Calu3 (cell line): ENCODE results near the gene CKMT2. TPM values are rescaled to one million over a fixed set of nuclear protein-coding genes. Genes with fewer than 3 reads are reported as not detected.
A peak's percentile ranks its signal among the peaks of the same experiment; 100 is the strongest.

Experiments used
- BruUV-seq: library from RNA; stranded (reverse); fragments of 400-500 nt; replicated peaks from 2 replicates; lab custom pipeline; 2021; lab: Mats Ljungman, UMichigan
- CTCF ChIA-PET: fragments of 300-600 bp; sonication (Branson Sonifier 250); formaldehyde crosslinking; loops from one replicate; lab custom pipeline; 2022; ENCODE audit warnings: antibody characterized with exemption; lab: Charles Lee
- DNase-seq: peaks from one replicate; pipeline ENCODE4 v3.0.0; 2022
- H3K27ac Mint-ChIP-seq: one replicate; pipeline ENCODE4 v1.8.0; 2022; ENCODE audit warnings: mixed read lengths; ENCODE audit not compliant: unreplicated experiment
- H3K27me3 Mint-ChIP-seq: one replicate; pipeline ENCODE4 v1.8.0; 2022; ENCODE audit warnings: mixed read lengths; ENCODE audit not compliant: unreplicated experiment
- H3K36me3 Mint-ChIP-seq: one replicate; pipeline ENCODE4 v1.8.0; 2022; ENCODE audit warnings: mild to moderate bottlenecking, moderate library complexity, mixed read lengths; ENCODE audit not compliant: insufficient read depth, unreplicated experiment
- H3K4me1 Mint-ChIP-seq: one replicate; pipeline ENCODE4 v1.8.0; 2022; ENCODE audit warnings: mild to moderate bottlenecking, low read depth, mixed read lengths; ENCODE audit not compliant: unreplicated experiment
- H3K4me3 Mint-ChIP-seq: one replicate; pipeline ENCODE4 v1.8.0; 2022; ENCODE audit warnings: mild to moderate bottlenecking, low read depth, moderate library complexity, mixed read lengths; ENCODE audit not compliant: unreplicated experiment
- H3K9me3 Mint-ChIP-seq: one replicate; pipeline ENCODE4 v1.8.0; 2022; ENCODE audit warnings: low read depth, mixed read lengths; ENCODE audit not compliant: unreplicated experiment
- CTCF ChIP-seq: fragments of 200-600 bp; IDR thresholded peaks from one replicate; pipeline ENCODE4 v1.8.0; 2022; ENCODE audit warnings: antibody characterized with exemption; ENCODE audit not compliant: unreplicated experiment
- intact Hi-C: fragments of 100-400 bp; cut with micrococcal nuclease; formaldehyde crosslinking; loops from one replicate; pipeline ENCODE4 v1.10.0; 2022; ENCODE audit not compliant: unreplicated experiment
- total RNA-seq: library from RNA; stranded (reverse); gene quantifications from 2 replicates; pipeline ENCODE4 v1.2.3, GENCODE V29; 2022

CKMT2 gene
- total RNA-seq, 1 experiment from 2014 or later: not detected

DNA sequence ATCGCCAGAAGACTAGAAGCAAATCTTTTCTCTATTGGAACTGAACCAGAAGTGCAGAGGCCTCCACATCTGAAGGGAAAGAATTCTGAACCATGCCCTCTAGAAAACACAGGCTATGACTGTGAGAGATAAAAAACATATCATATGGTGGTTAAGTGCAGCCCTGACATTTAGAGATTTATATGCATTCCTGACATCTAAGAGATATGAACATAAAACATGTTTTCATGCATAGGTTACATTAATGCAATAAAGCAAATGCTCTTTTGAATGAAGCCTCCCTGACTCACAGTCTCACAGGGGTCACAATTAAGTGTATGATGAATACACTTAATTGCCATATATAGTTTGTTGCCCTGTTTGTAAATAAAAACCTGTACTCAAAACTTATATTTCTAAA is 28.9 kb upstream of the CKMT2 start:
- Mint-ChIP-seq H3K9me3 (no peaks in the 10 kb centered on the region), H3K4me3 (no peak overlapping the region), H3K36me3 (peaks cover 5% of the 10 kb centered on the region), H3K27me3 (no peaks in the 10 kb centered on the region), H3K4me1 (peaks cover 6% of the 10 kb centered on the region), H3K27ac (no peak overlapping the region)
- intact Hi-C loops: no loop called here
- no TSS peak for BruUV-seq
- DNase-seq: no peak
- TF ChIP-seq CTCF: no peak
- CTCF ChIA-PET: no interaction called here

GRCh38 chr5:81205058-81205457 is 28.1 kb upstream of the CKMT2 start:
- no peak for TF ChIP-seq CTCF
- peaks cover 15% of the 10 kb centered on the region for H3K4me1 Mint-ChIP-seq
- no peaks in the 10 kb centered on the region for H3K27me3 Mint-ChIP-seq
- H3K9me3 Mint-ChIP-seq: no peaks in the 10 kb centered on the region
- no peak overlapping the region for H3K4me3 Mint-ChIP-seq
- no peak overlapping the region for H3K27ac Mint-ChIP-seq
- BruUV-seq: no TSS peak
- intact Hi-C loops: no loop called here
- H3K36me3 Mint-ChIP-seq: peaks cover 5% of the 10 kb centered on the region
- CTCF ChIA-PET: no interaction called here
- DNase-seq: no peak

- H3K4me1 Mint-ChIP-seq: peaks cover 31% of the 10 kb centered on the region
- peaks cover 5% of the 10 kb centered on the region for H3K36me3 Mint-ChIP-seq
- H3K9me3 Mint-ChIP-seq: no peaks in the 10 kb centered on the region
- CTCF ChIA-PET: no interaction called here
- TF ChIP-seq CTCF: no peak
- intact Hi-C loops: no loop called here
- H3K27ac Mint-ChIP-seq: no peak overlapping the region
- H3K27me3 Mint-ChIP-seq: no peaks in the 10 kb centered on the region
- peak; percentile 25 for DNase-seq
- no TSS peak for BruUV-seq
- H3K4me3 Mint-ChIP-seq: no peak overlapping the region
Measured at GRCh38 chr5:81207009-81207408, 26.1 kb upstream of the CKMT2 start.

DNA sequence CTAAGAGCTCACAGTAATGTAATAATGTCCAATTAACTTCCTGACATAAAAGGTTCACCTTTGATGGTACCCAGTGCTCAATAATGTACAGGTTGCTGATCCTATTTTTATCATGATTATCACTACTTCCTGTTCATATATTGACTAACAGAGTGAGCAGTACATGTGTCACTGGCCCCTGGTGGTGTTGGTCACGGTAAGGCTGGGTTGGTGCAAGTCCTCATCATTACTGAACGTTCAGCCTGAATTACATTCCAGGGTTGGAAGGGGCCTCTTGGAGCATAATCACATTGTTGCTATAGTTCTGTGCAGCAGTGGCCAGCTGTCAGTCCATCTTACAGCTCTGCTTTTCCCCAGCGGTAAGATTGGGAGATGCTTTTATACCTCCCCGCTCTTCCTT is 24.2 kb upstream of the CKMT2 start:
- intact Hi-C loops: no loop called here
- Mint-ChIP-seq H3K27me3 (no peaks in the 10 kb centered on the region), H3K4me3 (no peak overlapping the region), H3K27ac (no peak overlapping the region), H3K4me1 (peaks cover 50% of the 10 kb centered on the region), H3K36me3 (peaks cover 21% of the 10 kb centered on the region), H3K9me3 (no peaks in the 10 kb centered on the region)
- CTCF ChIA-PET: interaction anchor here (0.5 kb wide), 1 partner anchor 901 kb away, joined by 3 read pairs; no protein-coding TSS in a partner anchor
- no peak for TF ChIP-seq CTCF
- BruUV-seq: no TSS peak
- no peak for DNase-seq
